ENCODE results near the gene NFYA. TPM values are rescaled to one million over a fixed set of nuclear protein-coding genes. Genes with fewer than 3 reads are reported as not detected.

The NFYA gene
- total and polyA plus RNA-seq, 9 of the 15 experiments (the other 6 are each of a cell fraction or from before 2014, with no cell fraction given) = 7.3 to 37.1 (median 21.8) TPM

GRCh38 chr6:41072836-41073202 lies at the start of gene NFYA (continued):
- no peak for TF ChIP-seq TBL1XR1 (IDR thresholded peaks at IDR 0.05; ENCODE audit: low read length in 2 of 2)
- no peak for TF ChIP-seq POU5F1 (IDR thresholded peaks at IDR 0.05; ENCODE audit: borderline replicate concordance, low read depth, low read length, partially characterized antibody)
- no peak for TF ChIP-seq SIRT6 (IDR thresholded peaks at IDR 0.05; ENCODE audit: low read depth, low read length)
- TF ChIP-seq XRCC3 (IDR thresholded peaks at IDR 0.05) = no peak
- no peak for TF ChIP-seq PPARD (CRISPR knock-in tag; IDR thresholded peaks at IDR 0.05)
- TF ChIP-seq, protein P1, sequence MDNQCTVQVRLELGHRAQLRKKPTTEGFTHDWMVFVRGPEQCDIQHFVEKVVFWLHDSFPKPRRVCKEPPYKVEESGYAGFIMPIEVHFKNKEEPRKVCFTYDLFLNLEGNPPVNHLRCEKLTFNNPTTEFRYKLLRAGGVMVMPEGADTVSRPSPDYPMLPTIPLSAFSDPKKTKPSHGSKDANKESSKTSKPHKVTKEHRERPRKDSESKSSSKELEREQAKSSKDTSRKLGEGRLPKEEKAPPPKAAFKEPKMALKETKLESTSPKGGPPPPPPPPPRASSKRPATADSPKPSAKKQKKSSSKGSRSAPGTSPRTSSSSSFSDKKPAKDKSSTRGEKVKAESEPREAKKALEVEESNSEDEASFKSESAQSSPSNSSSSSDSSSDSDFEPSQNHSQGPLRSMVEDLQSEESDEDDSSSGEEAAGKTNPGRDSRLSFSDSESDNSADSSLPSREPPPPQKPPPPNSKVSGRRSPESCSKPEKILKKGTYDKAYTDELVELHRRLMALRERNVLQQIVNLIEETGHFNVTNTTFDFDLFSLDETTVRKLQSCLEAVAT (IDR thresholded peaks at IDR 0.05) = peak in 1 of 2 experiments; percentile 71; a peak in 2 of 4 replicates
- TF ChIP-seq PHTF2 (CRISPR knock-in tag; IDR thresholded peaks at IDR 0.05) = no peak
- peak; percentile 96 for TF ChIP-seq ZNF589 (CRISPR knock-in tag; IDR thresholded peaks at IDR 0.05; ENCODE audit: low read depth)
- TF ChIP-seq E2F3 (CRISPR knock-in tag; IDR thresholded peaks at IDR 0.05) = no peak
- TF ChIP-seq YY1 (IDR thresholded peaks at IDR 0.05; ENCODE audit: borderline replicate concordance in 1 of 3, control insufficient read depth in 1 of 3, extremely low read depth in 1 of 3, insufficient read depth in 3 of 3, insufficient read length in 1 of 3, insufficient replicate concordance in 2 of 3, low read depth in 1 of 3, low read length in 2 of 3) = peak; percentile 72 to 89 (median 88)
- no peak for TF ChIP-seq SRSF7 (optimal IDR thresholded peaks at IDR 0.05; ENCODE audit: low read depth, low read length)
- no peak for TF ChIP-seq ATF4 (CRISPR knock-in tag; IDR thresholded peaks at IDR 0.05)
- no peak for TF ChIP-seq ZNF77 (CRISPR knock-in tag; IDR thresholded peaks at IDR 0.05)
- TF ChIP-seq MBD2 (IDR thresholded peaks at IDR 0.05; ENCODE audit: borderline replicate concordance, low read depth) = peak; percentile 92
- peak; percentile 49 for TF ChIP-seq HMGN3 (IDR thresholded peaks at IDR 0.05; ENCODE audit: borderline replicate concordance, extremely low read depth, insufficient read length, low read depth, low read length)
- no peak for TF ChIP-seq STAT5A (IDR thresholded peaks at IDR 0.05; ENCODE audit: borderline replicate concordance, low read length)
- TF ChIP-seq, protein P2, sequence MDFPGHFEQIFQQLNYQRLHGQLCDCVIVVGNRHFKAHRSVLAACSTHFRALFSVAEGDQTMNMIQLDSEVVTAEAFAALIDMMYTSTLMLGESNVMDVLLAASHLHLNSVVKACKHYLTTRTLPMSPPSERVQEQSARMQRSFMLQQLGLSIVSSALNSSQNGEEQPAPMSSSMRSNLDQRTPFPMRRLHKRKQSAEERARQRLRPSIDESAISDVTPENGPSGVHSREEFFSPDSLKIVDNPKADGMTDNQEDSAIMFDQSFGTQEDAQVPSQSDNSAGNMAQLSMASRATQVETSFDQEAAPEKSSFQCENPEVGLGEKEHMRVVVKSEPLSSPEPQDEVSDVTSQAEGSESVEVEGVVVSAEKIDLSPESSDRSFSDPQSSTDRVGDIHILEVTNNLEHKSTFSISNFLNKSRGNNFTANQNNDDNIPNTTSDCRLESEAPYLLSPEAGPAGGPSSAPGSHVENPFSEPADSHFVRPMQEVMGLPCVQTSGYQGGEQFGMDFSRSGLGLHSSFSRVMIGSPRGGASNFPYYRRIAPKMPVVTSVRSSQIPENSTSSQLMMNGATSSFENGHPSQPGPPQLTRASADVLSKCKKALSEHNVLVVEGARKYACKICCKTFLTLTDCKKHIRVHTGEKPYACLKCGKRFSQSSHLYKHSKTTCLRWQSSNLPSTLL (IDR thresholded peaks at IDR 0.05) = peak; percentile 66
- no peak for TF ChIP-seq ZNF24 (IDR thresholded peaks at IDR 0.05)
- peak; percentile 96 for TF ChIP-seq CC2D1A (IDR thresholded peaks at IDR 0.05)
- no peak for TF ChIP-seq ESRRB (CRISPR knock-in tag; IDR thresholded peaks at IDR 0.05; ENCODE audit: borderline replicate concordance)
- no peak; the same call in none of the 2 replicates for TF ChIP-seq ZNF766 (CRISPR knock-in tag; conservative IDR thresholded peaks at IDR 0.05)
- no peak for TF ChIP-seq ZNF398 (CRISPR knock-in tag; IDR thresholded peaks at IDR 0.05)
- TF ChIP-seq HIVEP1 (CRISPR knock-in tag; IDR thresholded peaks at IDR 0.05) = peak; percentile 65; the same call in 1 of the 2 replicates
- TF ChIP-seq DACH1 (IDR thresholded peaks at IDR 0.05; ENCODE audit: partially characterized antibody) = no peak

All from K562 (cell line).